Retinal pigment epithelial cell (primary cell): ENCODE results near the gene ZFYVE27.

Source experiments
- DNase-seq: peaks from one replicate; pipeline ENCODE4 v3.0.0-alpha.2; 2010; ENCODE audit warnings: low read depth
- H3K4me3 ChIP-seq: 2 replicates; pipeline ENCODE4 v1.5.1; 2011; ENCODE audit warnings: mild to moderate bottlenecking, low read length, control low read depth, moderate library complexity
- TF ChIP-seq, protein P1 (sequence below): conservative IDR thresholded peaks from 2 replicates; pipeline ENCODE4 v1.5.1; 2011; ENCODE audit warnings: low read depth, low read length, control low read depth, inconsistent platforms

ZFYVE27 gene

DNA sequence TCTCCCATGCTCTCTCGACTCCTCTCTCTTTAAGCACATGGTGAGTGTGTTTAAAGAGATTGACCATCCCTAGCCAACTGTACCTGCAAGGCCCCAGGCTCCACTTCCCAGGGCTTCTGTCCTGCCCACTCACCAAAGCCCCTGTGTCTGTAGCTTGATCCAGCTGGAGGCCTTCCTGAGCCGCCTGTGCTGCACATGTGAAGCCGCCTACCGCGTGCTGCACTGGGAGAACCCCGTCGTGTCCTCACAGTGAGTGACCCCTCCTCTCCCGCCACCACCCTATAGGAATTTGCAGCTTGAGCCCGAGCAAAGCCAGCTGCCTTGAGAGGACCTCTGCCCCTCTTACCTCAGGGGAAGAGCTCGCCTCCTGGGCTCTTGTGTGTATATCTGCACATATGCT, 11.2 kb downstream of the ZFYVE27 start:
- TF ChIP-seq, protein P1, sequence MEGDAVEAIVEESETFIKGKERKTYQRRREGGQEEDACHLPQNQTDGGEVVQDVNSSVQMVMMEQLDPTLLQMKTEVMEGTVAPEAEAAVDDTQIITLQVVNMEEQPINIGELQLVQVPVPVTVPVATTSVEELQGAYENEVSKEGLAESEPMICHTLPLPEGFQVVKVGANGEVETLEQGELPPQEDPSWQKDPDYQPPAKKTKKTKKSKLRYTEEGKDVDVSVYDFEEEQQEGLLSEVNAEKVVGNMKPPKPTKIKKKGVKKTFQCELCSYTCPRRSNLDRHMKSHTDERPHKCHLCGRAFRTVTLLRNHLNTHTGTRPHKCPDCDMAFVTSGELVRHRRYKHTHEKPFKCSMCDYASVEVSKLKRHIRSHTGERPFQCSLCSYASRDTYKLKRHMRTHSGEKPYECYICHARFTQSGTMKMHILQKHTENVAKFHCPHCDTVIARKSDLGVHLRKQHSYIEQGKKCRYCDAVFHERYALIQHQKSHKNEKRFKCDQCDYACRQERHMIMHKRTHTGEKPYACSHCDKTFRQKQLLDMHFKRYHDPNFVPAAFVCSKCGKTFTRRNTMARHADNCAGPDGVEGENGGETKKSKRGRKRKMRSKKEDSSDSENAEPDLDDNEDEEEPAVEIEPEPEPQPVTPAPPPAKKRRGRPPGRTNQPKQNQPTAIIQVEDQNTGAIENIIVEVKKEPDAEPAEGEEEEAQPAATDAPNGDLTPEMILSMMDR = no peak

DNA sequence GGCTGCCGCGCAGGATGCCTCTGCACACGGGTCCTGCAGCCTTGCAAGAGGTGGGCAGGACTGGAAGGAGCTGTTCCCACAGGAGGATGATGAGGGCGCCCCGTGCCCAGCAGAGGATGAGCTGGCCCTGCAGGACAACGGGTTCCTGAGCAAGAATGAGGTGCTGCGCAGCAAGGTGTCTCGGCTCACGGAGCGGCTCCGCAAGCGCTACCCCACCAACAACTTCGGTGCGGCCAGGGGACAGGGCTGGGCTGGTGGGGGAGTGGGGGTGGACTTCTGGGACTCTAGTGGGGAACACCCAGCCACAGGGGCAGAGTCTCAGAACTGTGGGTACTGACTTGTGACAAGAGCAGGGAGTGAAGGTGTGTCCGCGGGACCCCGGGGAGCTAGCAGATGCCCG, 16.0 kb downstream of the ZFYVE27 start:
- TF ChIP-seq, protein P1 = no peak
- H3K4me3 ChIP-seq = no peak overlapping the region
- no peak for DNase-seq

More for the DNA sequence above, 11.2 kb downstream of the ZFYVE27 start:
- DNase-seq = no peak
- no peak overlapping the region for H3K4me3 ChIP-seq

DNA sequence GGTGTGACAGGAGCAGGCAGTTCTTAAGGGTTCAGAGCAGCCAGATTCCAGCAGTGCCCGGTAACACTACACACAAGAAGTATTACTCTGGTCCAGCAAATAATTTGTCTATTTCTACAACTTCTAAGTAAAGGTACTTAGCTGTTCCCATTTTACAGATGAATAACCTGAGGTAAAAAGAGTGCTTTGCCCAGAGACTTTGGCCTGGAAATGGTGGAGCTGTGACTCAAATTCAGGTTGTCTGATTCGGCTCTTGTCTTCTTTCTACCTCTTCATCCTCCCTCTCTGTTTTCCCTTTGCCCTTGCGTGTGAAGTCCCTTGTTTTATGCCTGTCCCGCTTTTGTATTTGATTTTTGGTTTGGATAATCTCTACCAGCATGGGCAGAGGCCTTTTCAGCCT, 17.8 kb downstream of the ZFYVE27 start:
- TF ChIP-seq, protein P1 = no peak
- H3K4me3 ChIP-seq = no peak overlapping the region
- no peak for DNase-seq

DNA sequence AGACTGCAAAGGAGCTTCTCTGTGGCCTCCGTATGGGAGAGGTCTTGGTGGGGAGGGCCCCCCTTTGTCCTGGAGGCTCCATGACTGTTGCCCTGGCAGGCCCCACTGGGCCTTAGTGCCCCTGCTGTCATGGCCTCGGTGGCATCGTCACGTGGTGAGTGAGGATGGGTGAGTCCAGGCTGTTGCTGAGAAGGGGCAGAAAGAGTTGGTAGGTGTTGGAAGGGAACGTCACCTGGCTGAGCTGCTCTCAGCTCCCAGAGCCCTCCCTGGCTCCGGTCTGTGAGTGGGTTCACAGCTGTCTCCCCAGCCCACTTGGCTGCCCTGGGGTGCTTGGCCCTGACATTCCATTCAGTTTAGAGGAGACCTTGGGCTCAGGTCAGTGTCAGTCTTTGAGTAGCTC, 18.8 kb downstream of the ZFYVE27 start:
- H3K4me3 ChIP-seq = no peak overlapping the region
- DNase-seq = no peak
- TF ChIP-seq, protein P1 = no peak

DNA sequence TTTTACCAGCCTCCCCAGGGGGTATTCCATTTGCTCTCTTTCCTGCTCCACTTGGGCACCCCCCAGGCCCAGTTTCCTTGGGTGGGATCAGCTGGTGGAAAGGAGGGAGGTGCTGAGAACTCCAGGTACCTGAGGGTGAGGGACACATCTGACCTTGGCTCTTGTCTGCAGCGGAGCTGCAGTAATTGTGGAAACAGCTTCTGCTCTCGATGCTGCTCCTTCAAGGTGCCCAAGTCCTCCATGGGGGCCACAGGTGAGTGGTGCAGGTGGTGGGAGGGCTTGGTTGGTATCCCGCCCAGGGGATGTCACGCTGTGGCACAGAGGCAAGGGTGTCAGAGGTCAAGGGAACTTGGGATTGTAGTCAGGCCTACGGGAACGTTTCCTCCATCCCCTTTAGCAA, 20.5 kb downstream of the ZFYVE27 start:
- no peak overlapping the region for H3K4me3 ChIP-seq
- no peak for DNase-seq
- TF ChIP-seq, protein P1 = no peak

DNA sequence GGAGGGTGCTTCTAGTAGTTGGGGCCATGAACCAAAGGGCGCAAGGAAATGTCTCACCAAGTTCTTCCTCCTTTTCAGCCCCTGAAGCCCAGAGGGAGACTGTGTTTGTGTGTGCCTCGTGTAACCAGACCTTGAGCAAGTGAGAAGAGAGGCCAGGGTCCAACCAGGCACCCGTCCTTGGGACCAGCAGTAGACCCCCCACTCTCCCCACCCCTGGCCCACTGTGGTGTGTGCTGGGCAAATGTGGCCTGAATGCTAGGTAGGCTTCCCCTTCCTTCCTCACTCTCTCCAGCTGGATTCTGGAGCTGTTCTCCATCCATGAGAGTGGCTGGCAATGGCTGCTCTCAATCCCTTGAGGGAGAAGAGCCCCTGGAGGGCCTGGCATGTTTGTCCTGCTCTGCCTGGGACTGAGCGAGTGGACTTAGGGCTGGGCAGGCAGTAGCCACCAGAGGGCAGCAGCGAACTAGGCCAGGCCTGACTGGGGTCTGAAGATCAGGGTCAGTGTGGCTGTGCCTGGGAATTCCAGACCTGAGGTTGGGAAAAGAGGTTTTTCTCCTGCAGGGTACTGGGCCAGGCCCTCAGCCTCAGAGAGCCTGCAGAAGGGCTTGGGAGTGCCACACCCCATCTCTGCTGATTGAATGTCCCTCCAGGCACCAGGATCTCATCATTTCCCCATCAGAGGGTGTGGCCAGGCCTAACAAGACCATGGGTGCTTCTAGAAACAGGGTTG, 22.4 kb downstream of the ZFYVE27 start:
- DNase-seq = peak; percentile 75
- H3K4me3 ChIP-seq = no peak overlapping the region
- TF ChIP-seq, protein P1 = peak; percentile 99

DNA sequence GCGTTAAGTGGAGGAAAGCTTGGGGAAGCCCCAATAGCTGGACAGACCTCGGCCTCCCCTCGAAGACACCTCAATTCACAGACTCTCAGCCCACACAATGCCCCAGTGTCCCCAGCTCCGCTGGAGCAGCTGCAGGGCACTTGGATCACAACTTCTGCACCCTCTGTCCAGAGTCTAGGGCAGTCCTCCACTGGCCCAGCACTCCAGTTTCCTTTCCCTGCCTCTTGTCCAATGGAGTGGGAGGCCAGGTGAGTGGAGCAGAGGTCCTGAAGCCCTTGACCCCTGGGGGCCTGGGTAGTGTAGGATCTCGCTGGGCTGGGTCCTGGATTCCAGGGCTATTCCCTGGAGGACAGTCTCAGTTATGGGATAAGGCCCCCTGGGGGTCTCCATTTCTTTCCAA, 23.0 kb downstream of the ZFYVE27 start:
- no peak for DNase-seq
- TF ChIP-seq, protein P1 = no peak
- H3K4me3 ChIP-seq = no peak overlapping the region
